Activated CD4-positive, alpha-beta memory T cell treated with anti-CD3 and anti-CD28 coated beads for 36 hours (primary cell): ENCODE results near the gene SLC38A9. TPM values are rescaled to one million over a fixed set of nuclear protein-coding genes. Genes with fewer than 3 reads are reported as not detected.

Source experiments
- CTCF ChIA-PET: fragments of 350-600 bp; sonication (Branson Sonifier 250); formaldehyde crosslinking; loops from one replicate; lab custom pipeline; 2021; ENCODE audit warnings: antibody characterized with exemption, inconsistent platforms; lab: Charles Lee
- POLR2A ChIA-PET: fragments of 350-600 bp; sonication (Branson Sonifier 250); formaldehyde crosslinking; loops from one replicate; lab custom pipeline; 2021; ENCODE audit warnings: antibody characterized with exemption; lab: Charles Lee
- DNase-seq: peaks from one replicate; pipeline ENCODE4 v3.0.0-alpha.2; 2020
- H3K27ac Mint-ChIP-seq: one replicate; pipeline ENCODE4 v1.8.0; 2021; ENCODE audit warnings: mixed read lengths
- H3K27me3 Mint-ChIP-seq: one replicate; pipeline ENCODE4 v1.8.0; 2021; ENCODE audit warnings: mixed read lengths
- H3K36me3 Mint-ChIP-seq: one replicate; pipeline ENCODE4 v1.8.0; 2021; ENCODE audit warnings: mixed read lengths
- H3K4me1 Mint-ChIP-seq: one replicate; pipeline ENCODE4 v1.8.0; 2021; ENCODE audit warnings: low read depth, mixed read lengths
- H3K4me3 Mint-ChIP-seq: one replicate; pipeline ENCODE4 v1.8.0; 2021; ENCODE audit warnings: mild to moderate bottlenecking, mixed read lengths
- H3K9me3 Mint-ChIP-seq: one replicate; pipeline ENCODE4 v1.8.0; 2021; ENCODE audit warnings: mixed read lengths
- intact Hi-C: fragments of 100-400 bp; cut with micrococcal nuclease; formaldehyde crosslinking; loops from one replicate; pipeline ENCODE4 v1.15.1; 2023
- total RNA-seq, 2 experiments: library from RNA; stranded (reverse); gene quantifications; one replicate each; pipeline ENCODE4 v1.2.3, GENCODE V29; 2021

SLC38A9 gene
- total RNA-seq, 2 experiments from 2014 or later, result 14.2 to 15.0 TPM

DNA sequence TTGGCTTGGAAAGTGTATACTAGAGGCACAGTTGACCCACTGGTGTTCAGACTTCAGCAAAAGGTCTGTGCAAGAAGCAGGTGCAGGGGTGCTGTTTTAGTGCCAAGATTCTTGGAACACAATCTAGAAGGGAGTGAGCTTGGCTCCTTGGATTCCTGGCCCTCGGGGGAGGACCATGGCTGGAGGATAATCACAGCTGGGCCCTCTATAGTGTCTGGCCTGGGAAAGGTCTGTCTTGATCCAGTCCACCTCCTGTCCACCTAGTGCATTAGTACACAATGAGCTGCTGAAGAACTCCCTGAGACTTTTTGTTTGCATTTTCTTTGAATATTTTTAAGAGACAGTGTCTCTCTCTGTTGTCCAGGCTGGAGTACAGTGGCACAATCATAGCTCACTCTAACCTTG lies 126.9 kb downstream of the SLC38A9 start:
- no peaks in the 10 kb centered on the region for H3K27me3 Mint-ChIP-seq
- DNase-seq, result no peak
- no peaks in the 10 kb centered on the region for H3K36me3 Mint-ChIP-seq
- no peak overlapping the region for H3K4me3 Mint-ChIP-seq
- H3K9me3 Mint-ChIP-seq, result no peaks in the 10 kb centered on the region
- intact Hi-C loops, result no loop called here
- ChIA-PET CTCF (no interaction called here), POLR2A (no interaction called here)
- H3K27ac Mint-ChIP-seq, result no peak overlapping the region
- peaks cover 11% of the 10 kb centered on the region for H3K4me1 Mint-ChIP-seq

DNA sequence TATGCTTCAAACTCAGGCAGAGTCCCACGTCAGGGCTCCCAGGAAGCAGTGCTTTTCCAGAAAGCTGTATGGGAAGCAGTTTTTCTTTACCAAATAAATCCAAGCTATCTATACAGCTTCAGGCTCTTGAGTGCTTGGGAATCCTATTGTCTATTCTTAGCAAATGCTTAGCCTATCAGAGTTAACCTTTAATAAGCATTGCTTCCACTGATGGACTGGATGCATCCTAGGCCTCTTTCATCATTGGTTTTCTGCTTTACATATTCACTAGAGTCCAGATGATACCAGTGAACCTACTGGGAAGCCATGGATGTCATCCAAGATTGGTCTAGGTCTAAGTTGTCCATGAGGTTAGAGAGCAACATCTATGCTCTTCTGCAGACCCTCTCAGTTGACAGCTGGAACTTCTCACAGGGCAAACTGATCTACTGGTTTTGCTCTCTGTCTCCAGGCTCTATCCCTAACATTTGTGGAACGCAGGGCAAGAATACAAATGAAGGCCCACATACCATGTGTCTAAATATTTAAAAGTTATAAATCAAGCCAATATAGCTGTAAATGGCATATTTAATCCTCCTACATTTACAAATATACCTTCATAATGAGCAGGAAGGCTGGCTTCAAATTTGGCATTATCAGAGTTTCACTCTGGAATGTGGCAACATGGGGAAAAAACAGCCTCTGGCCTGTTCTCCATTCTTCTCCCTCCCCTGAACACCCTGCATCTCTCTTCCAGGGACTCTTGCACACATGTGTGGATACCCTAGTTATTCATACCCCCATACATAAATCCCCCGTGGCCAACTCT lies 127.5 kb downstream of the SLC38A9 start:
- H3K27ac Mint-ChIP-seq, result no peak overlapping the region
- ChIA-PET POLR2A (no interaction called here), CTCF (interaction anchor here (0.7 kb wide), 1 partner anchor 1254 kb away, joined by 3 read pairs; no protein-coding TSS in a partner anchor)
- no peak overlapping the region for H3K4me3 Mint-ChIP-seq
- no peaks in the 10 kb centered on the region for H3K27me3 Mint-ChIP-seq
- H3K36me3 Mint-ChIP-seq, result no peaks in the 10 kb centered on the region
- no peaks in the 10 kb centered on the region for H3K9me3 Mint-ChIP-seq
- intact Hi-C loops, result no loop called here
- no peak for DNase-seq
- H3K4me1 Mint-ChIP-seq, result peaks cover 10% of the 10 kb centered on the region

DNA sequence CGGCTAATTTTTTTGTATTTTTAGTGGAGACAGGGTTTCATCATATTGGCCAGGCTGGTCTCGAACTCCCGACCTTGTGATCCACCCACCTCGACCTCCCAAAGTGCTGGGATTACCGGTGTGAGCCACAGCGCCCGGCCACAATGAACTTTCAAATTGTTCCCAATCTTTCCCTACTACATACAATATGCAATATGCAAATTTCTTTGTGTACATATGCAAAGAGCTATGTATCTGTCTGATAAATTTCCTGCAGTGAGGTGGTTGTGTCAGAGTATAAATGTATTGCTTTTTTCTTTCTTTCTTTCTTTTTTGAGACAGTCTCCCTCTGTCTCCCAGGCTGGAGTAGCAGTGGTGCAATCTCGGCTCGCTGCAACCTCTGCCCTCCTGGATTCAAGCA lies 128.5 kb downstream of the SLC38A9 start:
- CTCF ChIA-PET, result no interaction called here
- POLR2A ChIA-PET, result no interaction called here

DNA sequence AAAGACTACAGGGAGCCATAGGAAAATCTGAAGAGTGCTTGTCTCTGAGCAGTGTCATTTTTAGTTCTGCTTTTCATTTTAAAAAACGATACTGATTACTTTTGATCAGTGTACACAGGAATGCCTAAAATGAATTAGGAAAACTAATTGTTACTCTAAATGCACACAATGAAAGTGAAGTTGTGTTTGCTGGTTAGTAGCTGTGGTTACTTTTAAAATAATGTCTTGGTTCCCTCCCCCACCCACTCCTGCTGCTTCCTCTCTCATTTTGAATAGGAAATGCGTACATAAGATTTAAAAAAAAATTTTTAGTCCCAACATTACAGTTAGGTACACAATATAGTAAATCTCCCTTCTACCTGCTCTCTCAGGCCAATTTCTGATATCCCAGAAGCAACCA lies 129.9 kb downstream of the SLC38A9 start:
- Mint-ChIP-seq H3K4me1 (peaks cover 10% of the 10 kb centered on the region), H3K9me3 (no peaks in the 10 kb centered on the region), H3K27me3 (peaks cover 2% of the 10 kb centered on the region), H3K4me3 (no peak overlapping the region), H3K27ac (no peak overlapping the region), H3K36me3 (no peaks in the 10 kb centered on the region)
- CTCF ChIA-PET, result interaction anchor here (0.6 kb wide), 1 partner anchor 20 kb away, joined by 3 read pairs; no protein-coding TSS in a partner anchor
- intact Hi-C loops, result no loop called here
- peak; percentile 22 for DNase-seq
- POLR2A ChIA-PET, result no interaction called here

More for the DNA sequence above, 128.5 kb downstream of the SLC38A9 start:
- Mint-ChIP-seq H3K27me3 (peaks cover 2% of the 10 kb centered on the region), H3K4me3 (no peak overlapping the region), H3K4me1 (peaks cover 10% of the 10 kb centered on the region), H3K9me3 (no peaks in the 10 kb centered on the region), H3K27ac (no peak overlapping the region), H3K36me3 (no peaks in the 10 kb centered on the region)
- intact Hi-C loops, result no loop called here
- no peak for DNase-seq

DNA sequence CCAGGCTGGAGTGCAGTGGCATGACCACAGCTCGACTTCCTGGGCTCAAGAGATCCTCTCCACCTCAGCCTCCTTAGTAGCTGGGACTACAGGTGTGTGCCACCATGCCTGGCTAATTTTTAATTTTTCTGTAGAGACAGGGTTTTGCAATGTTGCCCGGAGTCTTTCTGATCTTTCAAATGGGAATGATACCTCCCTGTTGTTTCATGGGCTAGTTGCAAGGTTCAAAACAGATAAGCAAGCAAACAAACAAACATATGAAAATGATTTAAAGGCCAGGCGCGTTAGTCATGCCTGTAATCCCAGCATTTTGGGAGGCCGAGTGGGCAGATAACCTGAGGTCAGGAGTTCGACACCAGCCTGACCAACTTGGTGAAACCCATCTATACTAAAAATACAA lies 132.1 kb downstream of the SLC38A9 start:
- no peaks in the 10 kb centered on the region for H3K9me3 Mint-ChIP-seq
- H3K4me3 Mint-ChIP-seq, result no peak overlapping the region
- no peaks in the 10 kb centered on the region for H3K36me3 Mint-ChIP-seq
- CTCF ChIA-PET, result interaction anchor here (1.3 kb wide), 1 partner anchor 20 kb away, joined by 4 read pairs; no protein-coding TSS in a partner anchor
- intact Hi-C loops, result no loop called here
- no peak overlapping the region for H3K27ac Mint-ChIP-seq
- no peak for DNase-seq
- peaks cover 10% of the 10 kb centered on the region for H3K4me1 Mint-ChIP-seq
- H3K27me3 Mint-ChIP-seq, result peaks cover 2% of the 10 kb centered on the region
- POLR2A ChIA-PET, result interaction anchor here (0.6 kb wide), 1 partner anchor 105 kb away, joined by 3 read pairs; no protein-coding TSS in a partner anchor

DNA sequence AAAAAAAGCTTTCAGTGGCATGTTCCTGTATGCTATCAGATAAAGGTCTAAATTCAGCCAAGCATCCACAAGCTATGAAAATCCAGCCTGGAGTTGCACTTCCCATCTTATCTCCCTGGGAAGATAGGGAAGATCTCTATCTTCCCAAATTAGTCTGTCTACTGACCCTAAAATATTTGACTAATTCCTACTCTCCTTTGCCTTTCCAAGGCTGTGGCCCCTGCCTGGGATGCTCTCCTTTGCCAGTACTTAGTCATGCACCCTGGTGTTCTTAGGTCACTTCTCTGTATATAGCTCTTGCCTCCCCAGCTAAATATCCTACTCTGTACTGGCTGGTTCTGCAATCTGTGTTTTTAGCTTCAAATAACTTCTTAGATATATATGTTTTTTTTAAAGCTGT lies 133.4 kb downstream of the SLC38A9 start:
- POLR2A ChIA-PET, result interaction anchor here (0.6 kb wide), 1 partner anchor 9 kb away, joined by 4 read pairs; no protein-coding TSS in a partner anchor
- Mint-ChIP-seq H3K9me3 (no peaks in the 10 kb centered on the region), H3K4me3 (no peak overlapping the region), H3K27ac (no peak overlapping the region), H3K36me3 (no peaks in the 10 kb centered on the region), H3K27me3 (peaks cover 2% of the 10 kb centered on the region), H3K4me1 (peaks cover 10% of the 10 kb centered on the region)
- no peak for DNase-seq
- intact Hi-C loops, result no loop called here
- CTCF ChIA-PET, result no interaction called here

DNA sequence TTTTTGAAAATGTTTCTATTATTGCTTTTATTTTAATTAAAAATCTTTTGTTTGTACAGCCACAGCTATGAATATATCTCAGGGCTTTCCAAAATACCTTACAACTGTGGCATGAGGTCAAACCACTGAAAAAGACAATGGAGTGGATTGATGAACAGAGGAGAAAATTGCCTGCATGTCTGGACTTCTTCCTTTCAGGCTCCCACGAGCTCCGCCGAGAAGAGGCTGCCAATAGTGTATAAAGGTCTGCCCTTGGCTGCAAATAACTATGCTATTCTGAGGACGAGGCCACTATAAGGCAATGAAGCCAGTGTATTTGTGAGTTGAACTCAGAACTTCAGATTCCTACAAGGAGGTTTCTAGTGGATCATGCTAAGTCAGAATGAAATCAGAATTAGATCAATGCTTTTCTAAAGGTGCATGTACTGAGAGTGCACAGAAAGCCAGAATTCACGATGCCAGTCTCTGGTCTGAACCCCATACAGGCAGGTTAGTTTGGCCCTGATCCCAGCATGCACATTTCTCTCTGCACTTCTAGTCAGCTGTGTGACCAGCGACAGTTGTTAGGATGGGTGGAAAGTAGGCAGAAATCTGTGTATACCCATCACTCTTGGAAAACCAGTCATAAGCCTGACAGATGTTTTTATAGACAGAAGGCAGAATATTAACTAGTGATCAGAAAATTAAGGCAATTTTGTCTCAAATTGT lies 134.6 kb downstream of the SLC38A9 start:
- Mint-ChIP-seq H3K27me3 (peaks cover 2% of the 10 kb centered on the region), H3K4me1 (peaks cover 7% of the 10 kb centered on the region), H3K27ac (no peak overlapping the region), H3K9me3 (no peaks in the 10 kb centered on the region), H3K4me3 (no peak overlapping the region), H3K36me3 (no peaks in the 10 kb centered on the region)
- no peak for DNase-seq
- ChIA-PET POLR2A (no interaction called here), CTCF (no interaction called here)
- intact Hi-C loops, result no loop called here

DNA sequence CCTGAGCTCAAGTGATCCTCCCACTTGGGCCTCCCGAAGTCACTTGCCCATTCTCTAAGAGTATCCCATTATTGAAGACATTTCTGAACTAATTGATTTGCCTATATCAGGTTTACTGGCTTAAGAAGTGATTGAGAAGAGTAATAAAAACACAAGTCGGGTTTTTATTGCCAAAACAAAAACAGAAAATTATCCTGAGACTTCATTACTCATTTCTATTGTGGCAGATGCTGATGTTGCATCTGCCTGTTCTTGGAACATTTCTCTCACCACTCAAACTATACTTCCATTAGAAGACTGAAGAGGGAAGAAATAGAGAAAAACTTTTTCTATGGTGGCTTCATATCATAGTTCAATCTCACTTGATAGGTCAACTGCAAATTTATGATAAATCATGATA lies 135.5 kb downstream of the SLC38A9 start:
- intact Hi-C loops, result no loop called here

More for the DNA sequence above, 135.5 kb downstream of the SLC38A9 start:
- no peak for DNase-seq
- peaks cover 2% of the 10 kb centered on the region for H3K4me1 Mint-ChIP-seq
- CTCF ChIA-PET, result no interaction called here
- H3K27ac Mint-ChIP-seq, result no peak overlapping the region
- no peak overlapping the region for H3K4me3 Mint-ChIP-seq
- POLR2A ChIA-PET, result no interaction called here
- no peaks in the 10 kb centered on the region for H3K9me3 Mint-ChIP-seq
- H3K36me3 Mint-ChIP-seq, result no peaks in the 10 kb centered on the region
- peaks cover 2% of the 10 kb centered on the region for H3K27me3 Mint-ChIP-seq

Other genes with a start within 250 kb of the SLC38A9 start
- gene PLPP1, start 177.4 kb downstream of the SLC38A9 start, total RNA-seq, result 1 to 10 TPM; 6.7 to 7.2 TPM
- gene DDX4, start 25.7 kb upstream of the SLC38A9 start, total RNA-seq, result not detected
- under 1 TPM; 0.21 to 0.29 TPM for gene IL31RA, start 139.0 kb upstream of the SLC38A9 start, total RNA-seq